Activated naive CD4-positive, alpha-beta T cell treated with anti-CD3 and anti-CD28 coated beads, Interleukin-2, amount 50 U/mL, for 24 hours (primary cell): Measurements from ENCODE around the gene UNKL.

Source experiments
- H3K27ac Mint-ChIP-seq: one replicate; pipeline ENCODE4 v1.8.0; 2021; ENCODE audit warnings: mild to moderate bottlenecking, mixed read lengths
- H3K27me3 Mint-ChIP-seq: one replicate; pipeline ENCODE4 v1.8.0; 2021; ENCODE audit warnings: mixed read lengths
- H3K36me3 Mint-ChIP-seq: one replicate; pipeline ENCODE4 v1.8.0; 2021; ENCODE audit warnings: mixed read lengths
- H3K4me1 Mint-ChIP-seq: one replicate; pipeline ENCODE4 v1.8.0; 2021; ENCODE audit warnings: mixed read lengths
- H3K4me3 Mint-ChIP-seq: one replicate; pipeline ENCODE4 v1.8.0; 2021; ENCODE audit warnings: mild to moderate bottlenecking, mixed read lengths
- H3K9me3 Mint-ChIP-seq: one replicate; pipeline ENCODE4 v1.8.0; 2021; ENCODE audit warnings: mixed read lengths

Gene UNKL

DNA sequence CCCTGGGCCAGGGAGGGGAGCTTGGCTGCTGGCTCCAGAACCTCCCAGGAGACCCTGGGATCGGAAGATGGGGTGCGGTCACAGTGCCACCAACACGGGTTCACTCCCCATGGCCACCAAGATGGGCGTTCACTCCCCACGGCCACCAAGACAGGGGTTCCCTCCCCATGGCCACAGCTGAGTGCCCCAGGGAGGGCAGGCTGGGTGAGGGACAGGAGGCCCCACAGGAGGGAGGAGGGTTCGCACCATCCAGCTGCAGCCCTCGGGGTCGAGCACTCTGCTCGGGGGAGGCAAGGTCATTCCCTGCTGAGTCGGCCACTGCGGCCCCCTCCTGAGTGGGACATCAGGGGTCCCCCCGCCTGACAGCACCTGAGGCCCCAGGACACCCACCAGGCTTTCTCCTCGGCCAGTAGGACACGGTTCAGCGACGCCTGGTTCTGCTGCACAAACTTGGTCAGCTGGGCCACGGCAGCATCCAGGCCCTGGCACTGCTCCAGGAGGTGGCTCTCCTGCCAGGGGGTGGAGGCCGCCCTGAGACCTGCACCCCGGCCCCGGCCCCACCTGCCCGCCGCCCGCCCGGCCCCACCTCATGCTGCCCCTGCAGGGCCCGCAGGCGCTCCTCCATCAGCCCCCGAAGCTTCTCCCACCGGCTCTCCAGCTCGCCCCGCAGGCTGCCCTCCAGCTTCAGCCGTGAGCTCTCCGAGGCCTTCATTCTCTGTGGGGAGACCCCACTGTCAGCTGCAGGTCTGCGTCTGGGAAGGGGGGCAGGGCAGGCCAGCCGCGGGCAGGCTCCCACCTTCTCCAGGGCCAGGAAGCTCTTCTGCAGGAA lies 23.9 kb upstream of the UNKL start:
- Mint-ChIP-seq H3K4me3 (no peak overlapping the region), H3K36me3 (no peaks in the 10 kb centered on the region), H3K9me3 (no peaks in the 10 kb centered on the region), H3K27ac (no peak overlapping the region), H3K27me3 (no peaks in the 10 kb centered on the region), H3K4me1 (no peaks in the 10 kb centered on the region)

DNA sequence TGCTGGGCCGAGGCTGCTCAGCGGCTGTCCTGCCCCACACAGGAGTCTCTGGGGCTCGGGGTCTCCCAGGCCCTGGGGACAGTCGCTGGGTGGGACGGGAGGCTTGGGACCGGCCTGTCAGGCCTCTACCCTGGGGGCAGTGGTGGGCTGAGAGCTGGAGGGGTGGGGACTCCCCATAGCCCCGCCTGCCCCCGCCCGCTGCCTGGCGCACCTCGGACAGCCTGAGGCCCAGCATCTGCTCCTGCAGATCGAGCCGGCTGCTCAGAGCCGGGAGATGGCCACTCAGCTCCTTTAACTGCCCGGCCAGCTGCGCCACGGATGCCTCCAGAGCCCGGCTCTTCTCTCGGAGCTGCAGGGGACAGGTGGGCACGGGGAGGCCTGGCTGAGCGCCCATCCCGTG lies 23.1 kb upstream of the UNKL start:
- H3K27ac Mint-ChIP-seq, result no peak overlapping the region
- H3K4me3 Mint-ChIP-seq, result no peak overlapping the region
- no peaks in the 10 kb centered on the region for H3K27me3 Mint-ChIP-seq
- H3K9me3 Mint-ChIP-seq, result no peaks in the 10 kb centered on the region
- H3K36me3 Mint-ChIP-seq, result no peaks in the 10 kb centered on the region
- no peaks in the 10 kb centered on the region for H3K4me1 Mint-ChIP-seq

DNA sequence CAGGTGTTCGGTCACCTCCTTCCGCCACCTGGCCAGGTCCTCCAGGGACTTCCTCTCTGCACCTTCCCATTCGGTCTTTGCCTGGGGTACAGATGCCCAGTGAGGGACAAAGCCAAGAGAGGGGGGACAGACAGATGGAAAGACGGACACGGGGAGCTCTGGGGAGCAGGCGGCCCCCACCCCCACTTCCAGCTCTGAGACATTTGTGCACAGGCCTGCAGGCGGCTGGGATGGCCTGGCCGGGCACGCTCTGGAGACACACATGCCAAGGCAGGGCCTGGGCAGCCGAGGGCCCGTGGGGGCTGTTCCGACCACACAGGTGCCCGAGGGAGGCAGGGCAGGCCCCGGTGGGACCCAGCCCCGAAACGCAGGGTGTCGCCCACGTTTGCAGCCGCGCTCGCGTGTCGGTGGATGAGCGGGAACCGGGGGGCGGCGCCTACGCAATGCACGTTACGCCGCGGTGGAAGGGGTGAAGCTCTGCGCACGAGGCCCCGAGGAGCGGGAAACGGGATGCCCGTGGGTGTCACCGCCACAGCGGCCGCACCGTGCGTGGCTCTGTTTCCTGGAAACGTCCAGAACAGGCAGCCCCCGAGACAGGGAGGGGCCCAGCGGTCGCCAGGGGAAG lies 22.3 kb upstream of the UNKL start:
- no peak overlapping the region for H3K27ac Mint-ChIP-seq
- H3K4me1 Mint-ChIP-seq, result no peaks in the 10 kb centered on the region
- no peaks in the 10 kb centered on the region for H3K9me3 Mint-ChIP-seq
- no peaks in the 10 kb centered on the region for H3K27me3 Mint-ChIP-seq
- H3K36me3 Mint-ChIP-seq, result no peaks in the 10 kb centered on the region
- H3K4me3 Mint-ChIP-seq, result no peak overlapping the region

DNA sequence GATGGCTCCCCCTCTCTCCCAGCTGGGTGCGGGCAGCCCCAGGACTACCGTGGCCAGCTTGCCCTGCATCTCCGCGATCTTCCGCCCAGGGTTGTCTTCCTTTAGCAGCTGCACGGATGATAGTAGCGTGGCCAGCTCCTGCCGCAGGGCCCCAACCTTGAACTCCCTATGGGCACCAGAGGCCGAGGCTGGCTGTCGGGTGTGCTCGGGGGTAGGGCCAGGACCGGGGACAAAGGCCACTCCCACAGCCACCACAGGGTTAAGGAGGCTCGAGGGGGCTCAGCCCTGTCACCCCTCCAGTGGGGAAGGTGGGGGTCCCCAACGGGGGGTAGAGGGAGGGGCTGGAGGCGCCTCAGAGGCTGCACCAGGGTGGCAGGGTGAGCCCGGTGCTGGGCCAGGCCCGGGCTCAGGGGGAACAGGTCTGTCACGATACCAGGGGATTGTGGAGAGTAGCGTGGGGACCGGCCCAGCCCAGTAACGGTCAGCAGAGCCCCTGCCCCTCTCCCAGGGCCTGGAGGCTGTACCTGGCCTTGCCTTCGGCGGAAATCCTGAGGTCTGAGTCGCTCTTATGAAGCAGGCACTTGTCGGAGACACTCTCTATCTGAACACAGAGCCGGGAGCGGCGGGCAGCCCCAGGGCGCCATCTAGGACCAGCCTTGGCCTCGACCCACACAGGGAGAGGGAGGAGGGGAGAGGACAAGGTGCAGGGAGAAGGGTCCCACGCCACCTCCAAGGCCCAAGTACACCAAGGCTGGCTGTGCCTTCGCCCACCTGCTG lies 21.6 kb upstream of the UNKL start:
- Mint-ChIP-seq H3K4me1 (no peaks in the 10 kb centered on the region), H3K4me3 (no peak overlapping the region), H3K36me3 (no peaks in the 10 kb centered on the region), H3K9me3 (no peaks in the 10 kb centered on the region), H3K27ac (no peak overlapping the region), H3K27me3 (no peaks in the 10 kb centered on the region)

DNA sequence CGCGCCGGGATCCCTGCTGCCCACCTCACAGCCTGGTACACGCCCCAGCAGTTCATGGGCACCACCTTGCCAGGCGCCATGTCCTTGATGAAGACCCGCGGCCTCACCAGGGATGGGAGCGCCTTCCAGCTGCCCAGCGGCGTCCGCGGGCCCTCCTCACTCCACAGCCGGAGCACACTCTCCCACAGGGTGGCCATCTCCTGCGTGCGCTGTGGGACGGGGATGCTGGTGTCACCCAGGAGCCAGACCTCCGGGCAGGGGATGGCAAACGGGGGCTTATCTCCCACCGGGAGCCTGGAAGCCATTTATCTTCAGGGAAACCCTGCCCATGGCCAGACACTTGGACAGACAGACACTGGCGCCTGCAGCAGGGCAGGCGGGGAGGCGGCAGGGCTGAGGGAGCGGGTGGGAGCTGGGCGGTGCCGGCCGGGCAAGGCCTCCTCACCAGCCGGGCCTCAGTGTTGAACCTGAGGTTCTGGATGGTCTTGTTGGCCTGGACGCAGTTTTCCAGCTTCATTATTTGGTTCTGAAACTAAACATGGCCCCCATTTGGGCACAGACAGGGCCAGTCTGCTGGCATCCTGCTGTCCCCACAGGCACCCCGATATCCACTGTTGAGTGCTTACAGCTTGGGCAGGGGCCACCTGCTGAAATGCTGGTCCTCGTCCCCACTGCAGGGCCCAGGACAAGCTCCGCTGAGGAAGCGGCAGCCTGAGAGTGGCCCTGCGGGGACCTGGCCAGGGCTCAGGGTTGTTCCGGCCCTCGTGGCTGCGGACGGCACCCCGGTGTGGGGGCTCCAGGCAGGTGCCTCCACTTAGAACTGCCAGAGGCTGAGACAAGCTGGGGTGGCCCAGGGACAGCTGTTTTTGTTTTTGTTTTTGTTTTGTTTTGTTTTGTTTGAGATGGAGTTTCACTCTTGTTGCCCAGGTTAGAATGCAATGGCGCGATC lies 20.4 kb upstream of the UNKL start:
- Mint-ChIP-seq H3K4me3 (no peak overlapping the region), H3K27ac (no peak overlapping the region), H3K9me3 (no peaks in the 10 kb centered on the region), H3K36me3 (no peaks in the 10 kb centered on the region), H3K4me1 (no peaks in the 10 kb centered on the region), H3K27me3 (no peaks in the 10 kb centered on the region)

DNA sequence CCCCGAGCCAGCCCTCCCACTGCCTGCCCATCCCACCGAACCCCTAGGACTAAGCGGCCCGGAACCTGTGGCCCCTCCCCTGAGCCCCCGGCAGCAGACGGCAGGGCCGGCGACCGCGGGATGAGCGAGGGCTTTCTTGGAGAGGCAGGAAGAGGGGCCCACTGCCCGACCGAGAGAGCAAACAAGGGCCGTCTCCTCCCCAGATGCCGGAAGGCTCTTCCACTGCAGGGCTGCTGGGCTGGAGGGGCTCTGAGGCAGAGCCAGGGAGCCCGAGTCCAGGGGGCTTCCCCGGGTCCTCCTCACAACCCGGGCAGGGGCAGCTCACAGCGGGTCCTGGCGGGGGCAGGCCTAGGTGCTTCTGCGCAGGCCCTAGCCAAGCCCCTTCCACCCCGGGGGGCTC lies 19.3 kb upstream of the UNKL start:
- H3K4me3 Mint-ChIP-seq, result no peak overlapping the region
- no peak overlapping the region for H3K27ac Mint-ChIP-seq
- H3K27me3 Mint-ChIP-seq, result no peaks in the 10 kb centered on the region
- no peaks in the 10 kb centered on the region for H3K4me1 Mint-ChIP-seq
- no peaks in the 10 kb centered on the region for H3K9me3 Mint-ChIP-seq
- no peaks in the 10 kb centered on the region for H3K36me3 Mint-ChIP-seq

DNA sequence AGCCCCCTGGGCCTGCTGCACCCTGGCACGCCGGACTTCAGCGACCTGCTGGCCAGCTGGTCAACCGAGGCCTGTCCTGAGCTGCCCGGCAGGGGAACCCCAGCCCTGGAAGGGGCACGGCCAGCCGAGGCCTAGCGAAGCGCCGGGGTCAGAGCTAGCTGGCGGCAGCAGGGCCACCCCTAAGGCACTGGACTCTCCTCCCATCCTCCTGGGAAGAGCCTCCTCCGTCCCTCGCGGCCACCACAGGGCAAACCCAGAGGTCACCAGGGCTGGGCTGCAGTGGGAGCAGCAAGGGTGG lies 18.7 kb upstream of the UNKL start:
- no peak overlapping the region for H3K27ac Mint-ChIP-seq
- H3K9me3 Mint-ChIP-seq, result no peaks in the 10 kb centered on the region
- no peaks in the 10 kb centered on the region for H3K4me1 Mint-ChIP-seq
- no peaks in the 10 kb centered on the region for H3K27me3 Mint-ChIP-seq
- no peak overlapping the region for H3K4me3 Mint-ChIP-seq
- no peaks in the 10 kb centered on the region for H3K36me3 Mint-ChIP-seq

DNA sequence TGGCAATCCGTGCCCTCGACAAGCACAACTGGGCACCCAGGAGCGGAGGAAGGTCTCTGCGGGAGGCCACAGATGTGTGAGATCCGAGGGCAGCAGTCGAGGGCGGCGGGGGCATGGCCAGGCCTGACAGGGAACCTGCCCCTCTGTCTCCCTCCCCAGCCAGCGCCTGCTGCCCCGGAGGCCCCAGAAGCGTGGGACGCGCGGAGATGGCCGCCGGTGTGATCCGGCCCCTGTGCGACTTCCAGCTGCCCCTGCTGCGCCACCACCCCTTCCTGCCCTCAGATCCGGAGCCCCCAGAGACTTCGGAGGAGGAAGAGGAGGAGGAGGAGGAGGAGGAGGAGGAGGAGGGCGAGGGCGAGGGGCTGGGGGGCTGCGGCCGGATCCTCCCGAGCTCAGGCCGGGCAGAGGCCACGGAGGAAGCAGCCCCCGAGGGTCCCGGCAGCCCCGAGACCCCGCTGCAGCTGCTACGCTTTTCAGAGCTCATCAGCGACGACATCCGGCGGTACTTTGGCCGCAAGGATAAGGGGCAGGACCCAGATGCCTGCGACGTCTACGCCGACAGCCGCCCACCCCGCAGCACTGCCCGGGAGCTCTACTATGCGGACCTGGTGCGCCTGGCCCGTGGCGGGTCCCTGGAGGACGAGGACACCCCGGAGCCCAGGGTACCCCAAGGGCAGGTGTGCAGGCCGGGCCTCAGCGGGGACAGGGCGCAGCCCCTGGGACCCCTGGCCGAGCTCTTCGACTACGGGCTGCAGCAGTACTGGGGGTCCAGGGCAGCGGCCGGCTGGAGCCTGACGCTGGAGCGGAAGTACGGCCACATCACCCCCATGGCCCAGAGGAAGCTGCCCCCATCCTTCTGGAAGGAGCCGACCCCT lies 18.1 kb upstream of the UNKL start:
- H3K27ac Mint-ChIP-seq, result no peak overlapping the region
- H3K4me3 Mint-ChIP-seq, result peak overlapping the region; percentile 23
- no peaks in the 10 kb centered on the region for H3K9me3 Mint-ChIP-seq
- H3K36me3 Mint-ChIP-seq, result no peaks in the 10 kb centered on the region
- no peaks in the 10 kb centered on the region for H3K27me3 Mint-ChIP-seq
- no peaks in the 10 kb centered on the region for H3K4me1 Mint-ChIP-seq

DNA sequence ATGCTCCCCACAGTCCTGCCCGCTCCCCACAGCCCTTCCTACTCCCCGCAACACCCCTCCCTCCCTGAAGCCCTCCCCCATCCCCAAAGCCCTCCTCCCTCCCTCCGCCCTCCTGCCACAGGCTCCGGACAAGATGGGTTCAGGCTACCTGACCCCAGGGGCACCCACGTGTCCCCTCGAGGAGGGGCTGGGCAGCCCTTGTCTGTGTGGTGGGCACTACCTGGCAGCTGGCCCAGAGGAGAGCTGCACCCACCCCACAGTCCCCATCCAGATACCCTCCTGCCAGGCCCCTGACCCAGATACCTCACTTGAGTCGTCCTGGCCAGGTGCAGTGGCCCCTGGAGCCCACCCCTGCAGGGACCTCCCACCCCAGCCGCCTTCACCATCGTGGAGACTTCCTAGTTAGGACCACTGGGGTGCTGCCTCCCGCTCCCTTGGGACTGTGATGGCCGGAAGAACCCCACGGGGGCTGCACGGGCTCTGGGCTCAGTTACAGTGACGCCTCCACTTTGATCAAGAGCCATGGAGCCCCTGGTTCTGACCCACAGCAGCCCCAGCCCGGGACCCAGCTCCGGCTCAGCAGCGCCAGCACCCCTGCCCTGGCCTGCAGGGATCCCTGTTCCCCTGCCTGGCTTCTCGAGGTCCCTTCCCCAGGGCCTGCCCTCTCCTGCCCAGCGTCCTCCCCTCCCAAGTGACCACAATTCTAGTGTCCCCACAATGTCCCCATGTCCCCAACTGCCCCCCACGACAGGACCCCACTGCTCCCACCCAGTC lies 17.2 kb upstream of the UNKL start:
- Mint-ChIP-seq H3K4me1 (no peaks in the 10 kb centered on the region), H3K9me3 (no peaks in the 10 kb centered on the region), H3K36me3 (no peaks in the 10 kb centered on the region), H3K4me3 (peak overlapping the region; percentile 23), H3K27ac (peak overlapping the region; percentile 23), H3K27me3 (no peaks in the 10 kb centered on the region)

DNA sequence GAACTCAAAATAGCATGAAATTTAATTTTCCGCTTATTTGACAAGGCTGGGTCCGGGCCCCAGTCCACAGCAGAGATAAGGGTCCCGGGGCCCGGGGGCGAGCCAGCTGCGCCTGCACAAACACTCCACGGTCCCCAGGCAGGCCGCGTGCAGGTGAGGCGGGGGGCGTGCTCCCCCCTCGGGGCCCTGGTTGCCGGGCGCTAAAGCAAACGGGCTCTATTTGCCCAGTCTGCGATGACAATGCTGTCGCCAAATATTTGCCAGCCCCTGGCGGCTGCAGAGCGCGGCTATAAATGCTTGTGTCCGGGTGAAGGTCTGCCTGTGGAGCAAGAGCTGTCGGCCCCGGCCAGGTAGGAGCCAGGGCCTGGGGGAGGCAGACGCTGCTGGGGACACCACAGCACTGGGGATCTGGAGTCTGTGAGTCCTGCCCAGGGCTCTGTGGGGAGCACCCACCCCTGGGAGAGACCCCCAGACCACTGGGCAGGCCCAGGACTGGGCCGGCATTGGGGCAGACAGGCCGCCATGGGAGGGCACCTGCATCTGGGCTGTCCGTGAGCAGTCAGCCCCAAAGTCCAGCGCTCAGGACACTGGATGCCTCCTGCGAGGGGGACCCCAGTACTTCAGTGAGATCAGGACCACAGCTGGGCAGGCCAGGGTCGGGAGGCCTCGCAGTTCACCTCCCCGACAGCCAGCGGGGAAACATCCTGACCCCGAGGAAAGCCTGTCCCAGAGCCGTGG lies 16.4 kb upstream of the UNKL start, which contains the start of gene PERCC1:
Gene PERCC1 (plus strand): TSS at position 320 of the 738 bp plus-strand sequence. CDS start 1,516 bp downstream, outside the sequence.
- Mint-ChIP-seq H3K4me1 (no peaks in the 10 kb centered on the region), H3K36me3 (no peaks in the 10 kb centered on the region), H3K9me3 (no peaks in the 10 kb centered on the region), H3K27ac (peak within 1 kb of the TSS; percentile 23), H3K4me3 (peak within 1 kb of the TSS; percentile 23), H3K27me3 (no peaks in the 10 kb centered on the region)

DNA sequence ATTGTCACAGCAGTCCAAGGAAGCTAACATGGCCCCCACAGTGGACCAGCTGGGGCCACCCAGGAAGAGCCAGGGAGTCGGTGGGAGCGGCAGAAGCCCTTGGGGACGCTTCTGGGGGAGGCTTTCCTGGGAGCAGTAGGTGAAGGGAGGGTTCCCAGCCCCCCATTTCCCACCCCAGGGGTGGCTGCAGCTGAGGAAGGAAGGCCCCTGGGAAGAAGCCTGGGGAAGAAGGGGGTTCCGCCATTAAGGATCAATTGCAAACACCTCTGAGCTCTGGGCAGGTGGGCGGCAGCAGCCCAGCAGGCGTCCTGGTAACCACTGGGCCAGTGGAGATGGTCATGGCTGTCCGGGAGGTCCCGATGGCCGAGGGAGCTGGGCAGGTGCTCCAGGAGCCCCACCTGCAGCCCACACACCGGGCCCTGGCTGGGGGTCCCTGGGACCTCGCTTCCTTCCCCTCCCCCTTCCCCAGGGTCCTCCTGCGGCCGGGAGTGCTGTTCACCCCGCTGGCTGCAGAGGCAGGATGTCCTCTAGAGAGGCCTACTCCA lies 15.8 kb upstream of the UNKL start:
- Mint-ChIP-seq H3K27ac (no peak overlapping the region), H3K4me1 (no peaks in the 10 kb centered on the region), H3K36me3 (no peaks in the 10 kb centered on the region), H3K27me3 (no peaks in the 10 kb centered on the region), H3K9me3 (no peaks in the 10 kb centered on the region), H3K4me3 (no peak overlapping the region)

DNA sequence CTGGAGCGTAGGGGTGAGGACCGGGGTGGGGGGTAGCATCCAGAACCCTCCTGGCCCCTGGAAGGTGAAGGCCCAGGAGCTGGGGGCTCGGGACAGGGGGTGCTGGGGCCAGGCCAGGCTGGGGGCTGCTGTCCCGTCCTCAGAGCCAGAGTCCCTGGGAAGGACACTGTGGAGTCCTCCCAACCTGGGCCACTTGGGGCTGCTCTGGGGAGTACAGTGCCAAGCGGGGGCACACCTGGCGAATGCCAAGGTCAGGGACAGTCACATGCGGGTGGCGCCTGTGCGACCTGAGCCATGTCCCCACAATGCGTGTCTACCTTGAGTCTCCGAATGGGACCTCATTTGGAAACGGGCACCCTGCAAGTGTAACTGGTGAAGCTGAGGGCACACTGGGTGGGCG lies 15.1 kb upstream of the UNKL start:
- H3K4me3 Mint-ChIP-seq, result no peak overlapping the region
- H3K27ac Mint-ChIP-seq, result no peak overlapping the region
- no peaks in the 10 kb centered on the region for H3K27me3 Mint-ChIP-seq
- no peaks in the 10 kb centered on the region for H3K4me1 Mint-ChIP-seq
- no peaks in the 10 kb centered on the region for H3K36me3 Mint-ChIP-seq
- H3K9me3 Mint-ChIP-seq, result no peaks in the 10 kb centered on the region

DNA sequence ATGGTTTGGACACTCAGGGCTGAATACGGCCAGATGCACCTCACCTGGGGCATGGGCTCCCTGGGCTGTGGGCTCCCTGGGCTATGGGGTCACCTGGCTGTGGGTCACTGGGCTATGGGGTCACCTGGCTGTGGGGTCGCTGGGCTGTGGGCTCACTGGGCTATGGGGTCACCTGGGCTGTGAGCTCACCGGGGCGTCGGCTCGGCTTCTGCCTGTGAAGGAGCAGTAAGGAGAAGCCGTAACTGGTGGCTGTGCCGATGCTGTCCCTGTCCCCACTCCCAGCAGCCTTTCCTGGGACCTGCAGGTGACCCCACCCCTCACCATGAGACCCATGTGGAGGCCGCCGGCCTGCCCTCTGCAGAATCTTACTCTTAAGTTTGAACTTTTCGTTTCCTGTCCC lies 14.5 kb upstream of the UNKL start:
- no peaks in the 10 kb centered on the region for H3K27me3 Mint-ChIP-seq
- no peak overlapping the region for H3K4me3 Mint-ChIP-seq
- H3K36me3 Mint-ChIP-seq, result no peaks in the 10 kb centered on the region
- no peak overlapping the region for H3K27ac Mint-ChIP-seq
- H3K4me1 Mint-ChIP-seq, result no peaks in the 10 kb centered on the region
- no peaks in the 10 kb centered on the region for H3K9me3 Mint-ChIP-seq
